ENCODE data around the gene POU6F2. TPM values are rescaled to one million over a fixed set of nuclear protein-coding genes. Genes with fewer than 3 reads are reported as not detected.

Gene POU6F2, protein sequence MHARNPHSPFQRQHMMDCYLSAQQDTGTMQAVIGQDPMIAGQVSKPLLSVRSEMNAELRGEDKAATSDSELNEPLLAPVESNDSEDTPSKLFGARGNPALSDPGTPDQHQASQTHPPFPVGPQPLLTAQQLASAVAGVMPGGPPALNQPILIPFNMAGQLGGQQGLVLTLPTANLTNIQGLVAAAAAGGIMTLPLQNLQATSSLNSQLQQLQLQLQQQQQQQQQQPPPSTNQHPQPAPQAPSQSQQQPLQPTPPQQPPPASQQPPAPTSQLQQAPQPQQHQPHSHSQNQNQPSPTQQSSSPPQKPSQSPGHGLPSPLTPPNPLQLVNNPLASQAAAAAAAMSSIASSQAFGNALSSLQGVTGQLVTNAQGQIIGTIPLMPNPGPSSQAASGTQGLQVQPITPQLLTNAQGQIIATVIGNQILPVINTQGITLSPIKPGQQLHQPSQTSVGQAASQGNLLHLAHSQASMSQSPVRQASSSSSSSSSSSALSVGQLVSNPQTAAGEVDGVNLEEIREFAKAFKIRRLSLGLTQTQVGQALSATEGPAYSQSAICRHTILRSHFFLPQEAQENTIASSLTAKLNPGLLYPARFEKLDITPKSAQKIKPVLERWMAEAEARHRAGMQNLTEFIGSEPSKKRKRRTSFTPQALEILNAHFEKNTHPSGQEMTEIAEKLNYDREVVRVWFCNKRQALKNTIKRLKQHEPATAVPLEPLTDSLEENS
- total RNA-seq: under 1 TPM in 2 of 4 donors, not detected in 2; 0.48 to 0.82 TPM

DNA sequence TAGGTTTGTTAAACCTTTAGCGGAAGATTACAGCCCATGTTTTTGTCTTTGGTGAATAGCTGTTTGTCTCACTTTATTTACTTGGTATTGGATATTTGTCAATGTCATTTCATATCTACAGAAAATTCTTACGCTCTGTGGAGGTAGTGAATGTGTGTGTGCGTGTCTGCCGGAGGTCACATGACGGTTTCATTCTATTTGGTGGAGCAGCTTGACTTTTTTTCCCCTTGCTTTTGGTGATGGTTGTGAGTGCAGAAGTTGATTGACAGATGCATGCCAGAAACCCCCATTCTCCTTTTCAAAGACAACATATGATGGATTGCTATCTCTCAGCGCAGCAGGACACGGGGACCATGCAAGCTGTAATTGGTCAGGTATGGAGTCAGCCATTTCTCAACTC lies at the start of gene POU6F2:
TSS of gene POU6F2 (plus strand) at position 225 of the 400 bp plus-strand sequence. CDS start at position 270, 45 bp downstream.
- Histone ChIP-seq H3K27me3 (peaks cover 43% of the 10 kb centered on the region), H3K36me3 (no peaks in the 10 kb centered on the region), H3K4me3 (no peak within 1 kb of the TSS), H3K27ac (no peak within 1 kb of the TSS), H3K4me1 (peaks cover 0 to 4% (median 2%) of the 10 kb centered on the region in 4 donors), H3K9me3 (no peaks in the 10 kb centered on the region)
- intact Hi-C loops (cut with DNase I; ENCODE audit: low total_unique reads) (no loop called here), in situ Hi-C loops (cut with MboI; ENCODE audit: low pct_ligation_motif_present in 1 of 4, low pct_unique_long_range_greater_than_20kb in 1 of 4, low sequenced_read_pairs in 3 of 4) (no loop called here)
- 84 to 90% methylated on average over 4 to 7 of the region's 7 CpGs for WGBS, 2 donors (ENCODE audit: low coverage in 1 of 2)
- no peak for DNase-seq
- TF ChIP-seq, protein P1, sequence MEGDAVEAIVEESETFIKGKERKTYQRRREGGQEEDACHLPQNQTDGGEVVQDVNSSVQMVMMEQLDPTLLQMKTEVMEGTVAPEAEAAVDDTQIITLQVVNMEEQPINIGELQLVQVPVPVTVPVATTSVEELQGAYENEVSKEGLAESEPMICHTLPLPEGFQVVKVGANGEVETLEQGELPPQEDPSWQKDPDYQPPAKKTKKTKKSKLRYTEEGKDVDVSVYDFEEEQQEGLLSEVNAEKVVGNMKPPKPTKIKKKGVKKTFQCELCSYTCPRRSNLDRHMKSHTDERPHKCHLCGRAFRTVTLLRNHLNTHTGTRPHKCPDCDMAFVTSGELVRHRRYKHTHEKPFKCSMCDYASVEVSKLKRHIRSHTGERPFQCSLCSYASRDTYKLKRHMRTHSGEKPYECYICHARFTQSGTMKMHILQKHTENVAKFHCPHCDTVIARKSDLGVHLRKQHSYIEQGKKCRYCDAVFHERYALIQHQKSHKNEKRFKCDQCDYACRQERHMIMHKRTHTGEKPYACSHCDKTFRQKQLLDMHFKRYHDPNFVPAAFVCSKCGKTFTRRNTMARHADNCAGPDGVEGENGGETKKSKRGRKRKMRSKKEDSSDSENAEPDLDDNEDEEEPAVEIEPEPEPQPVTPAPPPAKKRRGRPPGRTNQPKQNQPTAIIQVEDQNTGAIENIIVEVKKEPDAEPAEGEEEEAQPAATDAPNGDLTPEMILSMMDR (IDR thresholded peaks at IDR 0.05): no peak
- no peak for TF ChIP-seq POLR2AphosphoS5 (IDR thresholded peaks at IDR 0.05)
- TF ChIP-seq POLR2A (IDR thresholded peaks at IDR 0.05): no peak
- no peak for TF ChIP-seq EP300 (IDR thresholded peaks at IDR 0.05; ENCODE audit: low read depth)

DNA sequence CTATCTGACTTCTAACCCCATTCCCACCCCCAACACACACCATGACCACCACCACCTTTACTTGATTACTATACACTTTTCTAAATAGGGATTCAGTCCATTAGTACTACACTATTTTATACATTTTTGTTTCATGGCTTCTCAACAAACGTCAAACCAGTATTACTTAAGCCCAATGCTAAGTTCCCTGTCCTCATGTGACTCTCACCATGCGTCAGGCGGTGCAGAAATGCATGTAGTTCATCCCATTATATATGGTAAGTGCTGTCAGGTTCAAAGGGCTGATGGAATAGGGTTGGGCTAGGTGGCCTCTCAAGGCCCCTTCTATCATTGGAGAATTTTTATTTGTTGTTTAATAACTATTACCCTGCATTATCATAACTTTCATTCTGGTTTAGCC lies 49.2 kb upstream of the POU6F2 start:
- Histone ChIP-seq H3K27ac (no peak overlapping the region), H3K27me3 (no peaks in the 10 kb centered on the region), H3K36me3 (no peaks in the 10 kb centered on the region), H3K9me3 (no peaks in the 10 kb centered on the region), H3K4me1 (no peaks in the 10 kb centered on the region), H3K4me3 (no peak overlapping the region)
- no peak for TF ChIP-seq POLR2AphosphoS5 (IDR thresholded peaks at IDR 0.05)
- no peak for TF ChIP-seq EP300 (IDR thresholded peaks at IDR 0.05; ENCODE audit: low read depth)
- no peak for TF ChIP-seq POLR2A (IDR thresholded peaks at IDR 0.05)
- TF ChIP-seq, protein P1 (IDR thresholded peaks at IDR 0.05): no peak
- no peak for DNase-seq
- in situ Hi-C loops (cut with MboI; ENCODE audit: low pct_ligation_motif_present in 1 of 4, low pct_unique_long_range_greater_than_20kb in 1 of 4, low sequenced_read_pairs in 3 of 4) (loop anchor here in 3 of 4 donors (25.0 kb wide), 1 partner anchor 534 kb away; no protein-coding TSS in a partner anchor), intact Hi-C loops (cut with DNase I; ENCODE audit: low total_unique reads) (no loop called here)
- 87 to 88% methylated on average over 3 of the region's 3 CpGs for WGBS, 2 donors (ENCODE audit: low coverage in 1 of 2)

DNA sequence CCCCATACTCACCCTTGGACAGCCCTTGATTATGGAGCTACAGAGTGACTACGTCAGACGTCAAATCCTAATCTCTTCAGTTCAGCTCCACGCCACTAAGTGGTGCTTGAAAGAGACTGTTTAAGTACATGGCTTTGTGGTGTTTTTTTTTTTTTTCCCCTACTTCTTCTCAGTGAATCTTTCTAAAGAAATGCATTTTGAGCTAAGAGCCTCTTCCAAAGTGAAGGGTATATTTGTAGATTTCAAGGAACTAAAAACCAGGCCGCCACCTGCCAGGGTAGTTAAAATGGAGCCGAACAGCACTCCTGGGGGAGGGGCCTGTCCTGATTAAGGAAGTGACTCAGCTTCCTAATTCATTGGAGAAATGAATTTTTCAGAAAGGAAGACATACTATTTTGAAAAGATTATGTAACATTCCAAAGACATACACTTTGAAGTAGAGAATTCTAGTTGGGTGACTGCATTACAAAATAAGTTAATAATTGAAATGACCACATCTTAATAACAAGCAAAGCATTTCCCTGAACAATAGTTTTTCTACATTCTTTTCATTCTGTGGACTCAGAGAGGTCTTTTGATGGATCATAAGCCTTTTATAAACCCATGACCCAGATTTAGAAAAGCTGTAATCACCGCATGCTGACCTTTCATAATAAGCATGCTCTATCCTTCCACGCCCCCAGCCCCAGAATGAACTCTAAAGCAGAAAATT lies 48.1 kb upstream of the POU6F2 start:
- intact Hi-C loops (cut with DNase I; ENCODE audit: low total_unique reads) (loop anchor here (10.0 kb wide), 2 partner anchors 535 to 595 kb away; no protein-coding TSS in a partner anchor), in situ Hi-C loops (cut with MboI; ENCODE audit: low pct_ligation_motif_present in 1 of 4, low pct_unique_long_range_greater_than_20kb in 1 of 4, low sequenced_read_pairs in 3 of 4) (loop anchor here (10.0 to 25.0 kb wide), 2 partner anchors 533 to 535 kb away; no protein-coding TSS in a partner anchor)
- TF ChIP-seq POLR2A (IDR thresholded peaks at IDR 0.05) (no peak), EP300 (IDR thresholded peaks at IDR 0.05; ENCODE audit: low read depth) (no peak), POLR2AphosphoS5 (IDR thresholded peaks at IDR 0.05) (no peak)
- TF ChIP-seq, protein P1 (IDR thresholded peaks at IDR 0.05): no peak
- H3K27ac ChIP-seq: no peak overlapping the region
- H3K9me3 ChIP-seq: no peaks in the 10 kb centered on the region
- no peaks in the 10 kb centered on the region for H3K27me3 ChIP-seq
- WGBS, 2 donors (ENCODE audit: low coverage in 1 of 2): 88 to 94% methylated on average over 6 to 7 of the region's 7 CpGs
- H3K36me3 ChIP-seq: no peaks in the 10 kb centered on the region
- H3K4me3 ChIP-seq: no peak overlapping the region
- no peaks in the 10 kb centered on the region for H3K4me1 ChIP-seq
- DNase-seq: no peak

Measured in transverse colon (tissue), 4 donors.